Parathyroid adenoma (tissue), 2 donors: ENCODE measurements around the gene HECW1.
"Not testable (repeated sequence)": the region's sequence is repeated elsewhere in the genome, so short reads cannot be mapped to it uniquely, and the experiment has no call there.

Experiments
- H2AFZ ChIP-seq: fragments of 300-600 bp; sonication (generic); one replicate; pipeline ENCODE4 v1.7.0; 2017; ENCODE audit warnings: antibody characterized with exemption, mild to moderate bottlenecking
- H3K27ac ChIP-seq: fragments of 300-600 bp; sonication (generic); one replicate; pipeline ENCODE4 v1.7.0; 2017
- H3K27me3 ChIP-seq: fragments of 300-600 bp; sonication (generic); one replicate; pipeline ENCODE4 v1.7.0; 2017; ENCODE audit warnings: low read length; ENCODE audit not compliant: control insufficient read depth, insufficient read depth
- H3K36me3 ChIP-seq: fragments of 300-600 bp; sonication (generic); one replicate; pipeline ENCODE4 v1.7.0; 2017; ENCODE audit warnings: low read length; ENCODE audit not compliant: control insufficient read depth, insufficient read depth
- H3K4me1 ChIP-seq: fragments of 300-600 bp; sonication (generic); one replicate; pipeline ENCODE4 v1.7.0; 2017; ENCODE audit warnings: control low read depth
- H3K4me2 ChIP-seq: fragments of 300-600 bp; sonication (generic); one replicate; pipeline ENCODE4 v1.7.0; 2017; ENCODE audit warnings: low read length
- H3K4me3 ChIP-seq: fragments of 300-600 bp; sonication (generic); one replicate; pipeline ENCODE4 v1.7.0; 2017; ENCODE audit warnings: low read depth, low read length
- H3K79me2 ChIP-seq: fragments of 300-600 bp; sonication (generic); one replicate; pipeline ENCODE4 v1.7.0; 2017; ENCODE audit warnings: control low read depth
- H3K9ac ChIP-seq: fragments of 300-600 bp; sonication (generic); one replicate; pipeline ENCODE4 v1.7.0; 2017; ENCODE audit warnings: mild to moderate bottlenecking
- H3K9me3 ChIP-seq: fragments of 300-600 bp; sonication (generic); one replicate; pipeline ENCODE4 v1.7.0; 2017; ENCODE audit warnings: low read length; ENCODE audit not compliant: control insufficient read depth
- CTCF ChIP-seq: fragments of 300-600 bp; sonication (generic); IDR thresholded peaks from one replicate; pipeline ENCODE4 v1.7.0; 2017; ENCODE audit warnings: antibody characterized with exemption, mild to moderate bottlenecking
- donor health status: primary hyperparathyroidism.

HECW1 gene

GRCh38 chr7:43591558-43592180, 479.2 kb downstream of the HECW1 start:
- Histone ChIP-seq H3K4me3 (no peak overlapping the region), H3K9me3 (no peaks in the 10 kb centered on the region), H3K4me2 (no peak overlapping the region), H2AFZ (no peak overlapping the region), H3K4me1 (no peaks in the 10 kb centered on the region), H3K27me3 (no peaks in the 10 kb centered on the region), H3K27ac (no peak overlapping the region), H3K9ac (no peak overlapping the region), H3K36me3 (no peaks in the 10 kb centered on the region), H3K79me2 (peaks cover 29% of the 10 kb centered on the region)
- no peak for TF ChIP-seq CTCF

GRCh38 chr7:43592326-43592725, 479.9 kb downstream of the HECW1 start:
- Histone ChIP-seq H3K27me3 (no peaks in the 10 kb centered on the region), H3K79me2 (peaks cover 29% of the 10 kb centered on the region), H3K9ac (no peak overlapping the region), H3K9me3 (no peaks in the 10 kb centered on the region), H3K27ac (no peak overlapping the region), H3K4me2 (no peak overlapping the region), H2AFZ (no peak overlapping the region), H3K36me3 (no peaks in the 10 kb centered on the region), H3K4me3 (no peak overlapping the region), H3K4me1 (no peaks in the 10 kb centered on the region)
- no peak for TF ChIP-seq CTCF

- Histone ChIP-seq H3K27me3 (no peaks in the 10 kb centered on the region), H2AFZ (no peak overlapping the region), H3K4me3 (no peak overlapping the region), H3K9ac (no peak overlapping the region), H3K79me2 (peaks cover 32% of the 10 kb centered on the region), H3K27ac (no peak overlapping the region), H3K36me3 (no peaks in the 10 kb centered on the region), H3K4me2 (no peak overlapping the region), H3K9me3 (no peaks in the 10 kb centered on the region), H3K4me1 (no peaks in the 10 kb centered on the region)
- TF ChIP-seq CTCF: no peak
Measured at GRCh38 chr7:43593010-43593409, 480.6 kb downstream of the HECW1 start.

GRCh38 chr7:43594020-43594419, 481.6 kb downstream of the HECW1 start:
- Histone ChIP-seq H3K9ac (no peak overlapping the region), H3K27ac (no peak overlapping the region), H3K4me3 (no peak overlapping the region), H3K9me3 (no peaks in the 10 kb centered on the region), H3K79me2 (peaks cover 24% of the 10 kb centered on the region), H3K27me3 (no peaks in the 10 kb centered on the region), H2AFZ (no peak overlapping the region), H3K36me3 (no peaks in the 10 kb centered on the region), H3K4me2 (no peak overlapping the region), H3K4me1 (no peaks in the 10 kb centered on the region)
- TF ChIP-seq CTCF: no peak

- H3K4me3 ChIP-seq, H3K4me1 ChIP-seq, H3K9me3 ChIP-seq, H3K4me2 ChIP-seq, H2AFZ ChIP-seq, H3K36me3 ChIP-seq, H3K9ac ChIP-seq, H3K27me3 ChIP-seq, H3K27ac ChIP-seq: not testable (repeated sequence)
- H3K79me2 ChIP-seq: peaks cover 20% of the 10 kb centered on the region
Measured at GRCh38 chr7:43596426-43596825, 484.0 kb downstream of the HECW1 start.
